WTC11 (cell line): ENCODE measurements around the gene SLC6A4. TPM values are rescaled to one million over a fixed set of nuclear protein-coding genes. Genes with fewer than 3 reads are reported as not detected.

Experiments used
- ATAC-seq: fragments of 200-7000 bp; cut with Tn5 transposase; 2 replicates; pipeline ENCODE4 v1.10.0; 2021; ENCODE audit warnings: mild to moderate bottlenecking, moderate library complexity
- CTCF ChIA-PET: fragments of 300-600 bp; sonication (Branson Sonifier 250); formaldehyde crosslinking; loops from one replicate; lab custom pipeline; 2021; ENCODE audit warnings: antibody characterized with exemption; lab: Charles Lee
- POLR2A ChIA-PET: fragments of 350-600 bp; sonication (Branson Sonifier 250); formaldehyde crosslinking; loops from one replicate; lab custom pipeline; 2021; ENCODE audit warnings: antibody characterized with exemption; lab: Charles Lee
- DNase-seq: peaks from one replicate; pipeline ENCODE4 v3.0.0; 2021; ENCODE audit warnings: low spot score
- H3K27ac Mint-ChIP-seq: 2 replicates; pipeline ENCODE4 v1.8.0; 2021; ENCODE audit warnings: mixed read lengths
- H3K27me3 Mint-ChIP-seq: 2 replicates; pipeline ENCODE4 v1.8.0; 2021; ENCODE audit warnings: low read depth, mild to moderate bottlenecking, moderate library complexity, mixed read lengths
- H3K36me3 Mint-ChIP-seq: 2 replicates; pipeline ENCODE4 v1.8.0; 2021; ENCODE audit warnings: mixed read lengths
- H3K4me1 Mint-ChIP-seq: 2 replicates; pipeline ENCODE4 v1.8.0; 2022; ENCODE audit warnings: mixed read lengths
- H3K4me3 Mint-ChIP-seq: 2 replicates; pipeline ENCODE4 v1.8.0; 2021; ENCODE audit warnings: mild to moderate bottlenecking, moderate library complexity, mixed read lengths
- H3K9me3 Mint-ChIP-seq: 2 replicates; pipeline ENCODE4 v1.8.0; 2021; ENCODE audit warnings: mixed read lengths
- E2F4 ChIP-seq: sonication (generic); formaldehyde crosslinking; IDR thresholded peaks from 2 replicates; pipeline ENCODE4 v1.8.1; 2022; ENCODE audit warnings: low read depth, mild to moderate bottlenecking, moderate library complexity, missing genetic modification reagents, borderline replicate concordance
- EMX1 ChIP-seq: fragments of 250-450 bp; sonication (Bioruptor Pico); IDR thresholded peaks from 2 replicates; pipeline ENCODE4 v1.8.0; 2021; ENCODE audit warnings: mild to moderate bottlenecking
- GTF2I ChIP-seq: fragments of 250-450 bp; sonication (Bioruptor Pico); conservative IDR thresholded peaks from 2 replicates; pipeline ENCODE4 v1.4.0; 2021; ENCODE audit warnings: mild to moderate bottlenecking
- HMGXB4 ChIP-seq: sonication (generic); formaldehyde crosslinking; IDR thresholded peaks from 2 replicates; pipeline ENCODE4 v1.8.1; 2023; ENCODE audit warnings: mild to moderate bottlenecking, moderate library complexity, missing genetic modification reagents
- JUN ChIP-seq: sonication (generic); formaldehyde crosslinking; IDR thresholded peaks from 2 replicates; pipeline ENCODE4 v1.8.0; 2023; ENCODE audit warnings: mild to moderate bottlenecking, missing genetic modification reagents
- MAX ChIP-seq: sonication (generic); formaldehyde crosslinking; IDR thresholded peaks from 2 replicates; pipeline ENCODE4 v1.8.0; 2022; ENCODE audit warnings: mild to moderate bottlenecking, missing genetic modification reagents
- MXD4 ChIP-seq: fragments of 250-450 bp; sonication (Bioruptor Pico); IDR thresholded peaks from 2 replicates; pipeline ENCODE4 v1.8.0; 2021; ENCODE audit warnings: mild to moderate bottlenecking, moderate library complexity, borderline replicate concordance
- NFATC4 ChIP-seq: fragments of 250-450 bp; sonication (Bioruptor Pico); IDR thresholded peaks from 2 replicates; pipeline ENCODE4 v1.9.0; 2021; ENCODE audit warnings: mild to moderate bottlenecking
- NFYB ChIP-seq: sonication (generic); formaldehyde crosslinking; conservative IDR thresholded peaks from 2 replicates; pipeline ENCODE4 v1.8.0; 2022; ENCODE audit warnings: low read depth, missing genetic modification reagents
- PRRX2 ChIP-seq: fragments of 250-450 bp; sonication (Bioruptor Pico); IDR thresholded peaks from 2 replicates; pipeline ENCODE4 v1.8.0; 2021; ENCODE audit warnings: mild to moderate bottlenecking
- RELA ChIP-seq: sonication (generic); formaldehyde crosslinking; IDR thresholded peaks from 2 replicates; pipeline ENCODE4 v1.8.1; 2022; ENCODE audit warnings: missing genetic modification reagents, mild to moderate bottlenecking, borderline replicate concordance
- SMAD3 ChIP-seq: sonication (generic); formaldehyde crosslinking; IDR thresholded peaks from 2 replicates; pipeline ENCODE4 v1.8.0; 2022; ENCODE audit warnings: missing genetic modification reagents, mild to moderate bottlenecking, borderline replicate concordance
- SMAD4 ChIP-seq: sonication (generic); formaldehyde crosslinking; IDR thresholded peaks from 2 replicates; pipeline ENCODE4 v1.8.0; 2022; ENCODE audit warnings: mild to moderate bottlenecking, missing genetic modification reagents
- SOX15 ChIP-seq: fragments of 250-450 bp; sonication (Bioruptor Pico); IDR thresholded peaks from 2 replicates; pipeline ENCODE4 v1.9.0; 2021; ENCODE audit warnings: mild to moderate bottlenecking
- SP1 ChIP-seq: sonication (generic); formaldehyde crosslinking; conservative IDR thresholded peaks from 2 replicates; pipeline ENCODE4 v1.8.1; 2022; ENCODE audit warnings: missing genetic modification reagents
- TCF7 ChIP-seq: sonication (generic); formaldehyde crosslinking; IDR thresholded peaks from 2 replicates; pipeline ENCODE4 v1.8.0; 2022; ENCODE audit warnings: mild to moderate bottlenecking, low read depth, missing genetic modification reagents, moderate library complexity
- TEAD4 ChIP-seq: sonication (generic); formaldehyde crosslinking; IDR thresholded peaks from 2 replicates; pipeline ENCODE4 v1.8.0; 2022; ENCODE audit warnings: mild to moderate bottlenecking, missing genetic modification reagents
- ZNF121 ChIP-seq: sonication (generic); formaldehyde crosslinking; IDR thresholded peaks from 2 replicates; pipeline ENCODE4 v1.8.0; 2023; ENCODE audit warnings: missing genetic modification reagents
- ZNF416 ChIP-seq: fragments of 250-450 bp; sonication (Bioruptor Pico); IDR thresholded peaks from 2 replicates; pipeline ENCODE4 v1.9.0; 2021; ENCODE audit warnings: mild to moderate bottlenecking, inconsistent platforms
- total RNA-seq: library from RNA; stranded (reverse); gene quantifications from 3 replicates; pipeline ENCODE4 v1.2.3, GENCODE V29; 2021

Gene SLC6A4
- total RNA-seq, 1 experiment from 2014 or later = 0.13 TPM

GRCh38 chr17:30238003-30238344 lies 2.5 kb upstream of the SLC6A4 start:
- peaks cover 12% of the 10 kb centered on the region for H3K9me3 Mint-ChIP-seq
- no peak overlapping the region for H3K27ac Mint-ChIP-seq
- TF ChIP-seq SOX15 (CRISPR knock-in tag) (no peak), SMAD3 (CRISPR knock-in tag) (no peak), MXD4 (no peak), ZNF416 (CRISPR knock-in tag) (no peak), ZNF121 (CRISPR knock-in tag) (no peak), NFYB (CRISPR knock-in tag) (no peak)
- DNase-seq (no peak), ATAC-seq (no peak; the same call in 1 of the 2 replicates)
- H3K36me3 Mint-ChIP-seq = peaks cover 5% of the 10 kb centered on the region; the same call in 1 of the 2 replicates
- H3K4me1 Mint-ChIP-seq = peaks cover 28% of the 10 kb centered on the region
- H3K27me3 Mint-ChIP-seq = peaks cover 71% of the 10 kb centered on the region
- POLR2A ChIA-PET = no interaction called here
- H3K4me3 Mint-ChIP-seq = peak overlapping the region; percentile 71
- CTCF ChIA-PET = interaction anchor here (0.7 to 5.2 kb wide), 8 partner anchors 25 to 216 kb away, joined by 3 to 42 read pairs (median 6); no protein-coding TSS in a partner anchor

- Mint-ChIP-seq H3K27ac (no peak overlapping the region), H3K36me3 (peaks cover 5% of the 10 kb centered on the region; the same call in 1 of the 2 replicates), H3K9me3 (peaks cover 12% of the 10 kb centered on the region), H3K27me3 (peaks cover 76% of the 10 kb centered on the region), H3K4me3 (peak overlapping the region; percentile 71), H3K4me1 (peaks cover 28% of the 10 kb centered on the region)
- TF ChIP-seq TCF7 (CRISPR knock-in tag) = no peak
- DNase-seq (no peak), ATAC-seq (no peak)
- ChIA-PET POLR2A (no interaction called here), CTCF (interaction anchor here (0.7 to 5.2 kb wide), 18 partner anchors 11 to 598 kb away, joined by 3 to 42 read pairs (median 4); partner anchors contain the start of gene TMIGD1)
These were observed 2.0 kb upstream of the SLC6A4 start for GRCh38 chr17:30237296-30238002.

- ChIA-PET POLR2A (no interaction called here), CTCF (interaction anchor here (0.6 to 5.2 kb wide), 18 partner anchors 10 to 597 kb away, joined by 3 to 42 read pairs (median 4); partner anchors contain the start of gene TMIGD1)
- Mint-ChIP-seq H3K4me3 (peak overlapping the region; percentile 54), H3K27ac (no peak overlapping the region), H3K27me3 (peaks cover 82% of the 10 kb centered on the region), H3K9me3 (peaks cover 12% of the 10 kb centered on the region), H3K4me1 (peaks cover 28% of the 10 kb centered on the region), H3K36me3 (peaks cover 5% of the 10 kb centered on the region; the same call in 1 of the 2 replicates)
- ATAC-seq (peak; percentile 11), DNase-seq (peak; percentile 75)
- TF ChIP-seq E2F4 (CRISPR knock-in tag) (no peak), RELA (CRISPR knock-in tag) (no peak), HMGXB4 (CRISPR knock-in tag) (no peak), TEAD4 (CRISPR knock-in tag) (no peak), SP1 (no peak), SMAD4 (no peak), EMX1 (no peak), JUN (CRISPR knock-in tag) (no peak), PRRX2 (no peak), NFYB (CRISPR knock-in tag) (no peak), MAX (CRISPR knock-in tag) (no peak), SMAD3 (CRISPR knock-in tag) (no peak)
These were observed 1.3 kb upstream of the SLC6A4 start for GRCh38 chr17:30236766-30237165.

- H3K27me3 Mint-ChIP-seq = peaks cover 82% of the 10 kb centered on the region
These were observed 764 bp upstream of the SLC6A4 start for GRCh38 chr17:30236297-30236624.

More at GRCh38 chr17:30236297-30236624, 764 bp upstream of the SLC6A4 start:
- TF ChIP-seq ZNF121 (CRISPR knock-in tag) (peak; percentile 97), NFATC4 (no peak), GTF2I (peak; percentile 88)
- ATAC-seq = no peak
- H3K27ac Mint-ChIP-seq = no peak overlapping the region
- H3K4me1 Mint-ChIP-seq = peaks cover 28% of the 10 kb centered on the region
- peaks cover 5% of the 10 kb centered on the region; the same call in 1 of the 2 replicates for H3K36me3 Mint-ChIP-seq
- CTCF ChIA-PET = interaction anchor here (0.6 to 5.2 kb wide), 18 partner anchors 10 to 597 kb away, joined by 3 to 42 read pairs (median 4); partner anchors contain the start of gene TMIGD1
- POLR2A ChIA-PET = no interaction called here
- peak overlapping the region; percentile 67 for H3K4me3 Mint-ChIP-seq
- no peak for DNase-seq
- peaks cover 12% of the 10 kb centered on the region for H3K9me3 Mint-ChIP-seq
